GM19468 (cell line): Measurements from ENCODE around the gene ZNF827.
A peak's percentile ranks its signal among the peaks of the same experiment; 100 is the strongest.

Source experiments
- ATAC-seq: cut with Tn5 transposase; IDR thresholded peaks from one replicate; pipeline ENCODE4 v1.9.1; 2021; ENCODE audit warnings: mild to moderate bottlenecking, moderate library complexity, moderate number of reproducible peaks; ENCODE audit not compliant: unreplicated experiment; ENCODE audit errors: extremely low read depth

Gene ZNF827

GRCh38 chr4:145895056-145895455 lies 43.6 kb downstream of the ZNF827 start:
- ATAC-seq, result no peak

- no peak for ATAC-seq
These were observed 46.7 kb downstream of the ZNF827 start for GRCh38 chr4:145891958-145892357.

GRCh38 chr4:145890689-145891088 lies 47.9 kb downstream of the ZNF827 start:
- ATAC-seq, result no peak

- ATAC-seq, result no peak
These were observed 50.2 kb downstream of the ZNF827 start for GRCh38 chr4:145888393-145888792.

- ATAC-seq, result no peak
These were observed 51.2 kb downstream of the ZNF827 start for GRCh38 chr4:145887241-145887991.

GRCh38 chr4:145886871-145887240 lies 51.8 kb downstream of the ZNF827 start:
- no peak for ATAC-seq

GRCh38 chr4:145885666-145886065 lies 53.0 kb downstream of the ZNF827 start:
- ATAC-seq, result no peak

- ATAC-seq, result no peak
These were observed 53.8 kb downstream of the ZNF827 start for GRCh38 chr4:145884775-145885174.

- ATAC-seq, result no peak
These were observed 55.4 kb downstream of the ZNF827 start for GRCh38 chr4:145883101-145883694.

- no peak for ATAC-seq
These were observed 56.0 kb downstream of the ZNF827 start for GRCh38 chr4:145882604-145883003.

GRCh38 chr4:145881989-145882388 lies 56.6 kb downstream of the ZNF827 start:
- no peak for ATAC-seq

GRCh38 chr4:145881576-145881975 lies 57.0 kb downstream of the ZNF827 start:
- no peak for ATAC-seq

- no peak for ATAC-seq
These were observed 58.2 kb downstream of the ZNF827 start for GRCh38 chr4:145880355-145880960.

GRCh38 chr4:145879598-145879997 lies 59.0 kb downstream of the ZNF827 start:
- ATAC-seq, result no peak

- no peak for ATAC-seq
These were observed 59.9 kb downstream of the ZNF827 start for GRCh38 chr4:145878501-145879435.

GRCh38 chr4:145876531-145877180 lies 62.0 kb downstream of the ZNF827 start:
- no peak for ATAC-seq

GRCh38 chr4:145873901-145874300 lies 64.7 kb downstream of the ZNF827 start:
- ATAC-seq, result no peak

- no peak for ATAC-seq
These were observed 67.4 kb downstream of the ZNF827 start for GRCh38 chr4:145871209-145871608.

- ATAC-seq, result peak; percentile 69
These were observed 68.2 kb downstream of the ZNF827 start for GRCh38 chr4:145870155-145871020.
